Fibroblast of skin of left quadriceps (primary cell): ENCODE results near the gene GTF2A1.
A peak's percentile ranks its signal among the peaks of the same experiment; 100 is the strongest.
"Not testable (repeated sequence)": the region's sequence is repeated elsewhere in the genome, so short reads cannot be mapped to it uniquely, and the experiment has no call there.

Experiments used
- DNase-seq, 2 experiments: peaks; one replicate each; pipeline ENCODE4 v3.0.0-alpha.2; 2013; ENCODE audit warnings: low read depth in 2 of 2

Gene GTF2A1

GRCh38 chr14:81231540-81231939, 10.8 kb upstream of the GTF2A1 start:
- DNase-seq: no peak

DNA sequence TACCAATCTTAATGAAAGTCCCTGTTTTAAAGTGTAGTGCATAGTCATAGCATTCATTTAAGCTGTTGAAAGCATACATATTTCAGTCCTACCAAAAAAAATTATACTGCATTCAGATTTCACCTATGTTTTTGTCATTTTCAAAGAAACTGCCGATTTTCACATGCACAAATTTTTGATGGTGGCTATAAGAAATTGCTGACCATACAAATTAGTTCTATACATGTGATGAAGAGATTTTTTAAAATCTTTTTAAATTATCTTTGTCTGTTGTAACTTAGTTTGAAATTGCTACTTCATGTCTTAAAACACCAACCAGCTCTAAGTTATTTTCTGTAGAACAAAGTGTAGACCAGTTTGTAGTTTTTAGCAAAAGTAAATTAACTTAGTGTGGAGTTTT, 3.5 kb upstream of the GTF2A1 start:
- no peak for DNase-seq

- DNase-seq: not testable (repeated sequence)
Measured at GRCh38 chr14:81223788-81224187, 3.0 kb upstream of the GTF2A1 start.

DNA sequence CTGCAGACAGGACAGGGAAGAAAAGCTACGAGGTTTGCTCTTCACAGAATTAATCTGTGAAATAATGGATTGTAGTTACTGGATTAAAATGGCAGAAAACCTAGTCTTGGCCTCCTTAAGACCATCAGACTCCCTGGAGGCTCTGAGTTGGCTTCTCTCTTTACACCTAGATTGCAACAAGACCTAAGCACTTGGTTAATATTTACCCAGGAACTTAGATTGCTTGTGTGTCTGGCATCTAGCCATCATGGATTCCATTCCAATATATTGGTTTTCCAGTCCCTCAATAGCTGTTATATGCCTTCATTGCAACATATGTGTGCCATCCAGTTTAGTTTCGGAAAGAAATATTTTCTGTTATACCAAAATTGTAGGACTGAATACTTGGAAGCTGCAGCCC, 1.9 kb upstream of the GTF2A1 start:
- DNase-seq: no peak

GRCh38 chr14:81222126-81222525, 1.4 kb upstream of the GTF2A1 start:
- no peak for DNase-seq

DNA sequence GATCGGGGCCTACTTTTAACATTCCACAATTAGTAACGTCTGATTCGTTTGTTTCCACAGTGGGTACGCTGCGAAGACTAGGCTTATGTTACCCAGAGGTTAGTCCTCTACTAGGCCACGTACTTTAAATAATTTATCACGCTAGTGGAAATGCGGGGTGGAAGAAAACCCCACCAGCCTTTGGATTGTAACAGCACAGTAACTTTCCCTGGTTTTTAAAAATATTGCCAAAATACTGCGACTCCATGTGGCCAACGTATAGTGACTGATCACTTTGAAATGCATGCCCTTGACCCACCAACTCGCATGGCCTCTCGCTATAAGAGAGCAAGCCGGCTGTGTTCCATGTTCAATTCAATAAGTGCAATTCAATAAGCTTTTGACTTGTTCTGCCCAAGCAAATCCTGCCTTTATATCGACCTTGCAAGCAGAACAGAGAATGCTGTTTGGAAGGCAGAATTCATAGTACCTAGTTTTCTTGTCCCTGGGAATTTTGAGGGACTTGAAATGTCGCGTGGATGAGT, 882 bp upstream of the GTF2A1 start:
- peak in 1 of 2 experiments; percentile 0 for DNase-seq

DNA sequence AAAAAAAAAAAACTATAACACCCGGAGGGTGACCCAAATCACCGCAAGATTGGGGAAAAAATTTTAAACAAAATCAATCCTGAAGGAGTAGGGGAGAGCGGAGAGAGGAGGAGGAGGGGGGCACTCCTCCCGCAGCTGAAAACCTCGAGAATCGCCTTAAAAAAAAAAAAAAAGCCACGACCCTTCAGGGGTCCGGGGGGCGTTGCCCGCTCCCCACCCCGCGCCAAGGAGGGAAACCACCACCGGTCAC, 254 bp downstream of the GTF2A1 start:
- no peak for DNase-seq

GRCh38 chr14:81219759-81220579, 790 bp downstream of the GTF2A1 start:
- DNase-seq: peak in 1 of 2 experiments; percentile 1

- peak; percentile 97 for DNase-seq
Measured at GRCh38 chr14:81219210-81219758, 1.5 kb downstream of the GTF2A1 start.

- DNase-seq: no peak
Measured at GRCh38 chr14:81211844-81212243, 8.9 kb downstream of the GTF2A1 start.

GRCh38 chr14:81209167-81209836, 11.5 kb downstream of the GTF2A1 start:
- no peak for DNase-seq

GRCh38 chr14:81208489-81208888, 12.3 kb downstream of the GTF2A1 start:
- no peak for DNase-seq

GRCh38 chr14:81206115-81206514, 14.6 kb downstream of the GTF2A1 start:
- DNase-seq: no peak

DNA sequence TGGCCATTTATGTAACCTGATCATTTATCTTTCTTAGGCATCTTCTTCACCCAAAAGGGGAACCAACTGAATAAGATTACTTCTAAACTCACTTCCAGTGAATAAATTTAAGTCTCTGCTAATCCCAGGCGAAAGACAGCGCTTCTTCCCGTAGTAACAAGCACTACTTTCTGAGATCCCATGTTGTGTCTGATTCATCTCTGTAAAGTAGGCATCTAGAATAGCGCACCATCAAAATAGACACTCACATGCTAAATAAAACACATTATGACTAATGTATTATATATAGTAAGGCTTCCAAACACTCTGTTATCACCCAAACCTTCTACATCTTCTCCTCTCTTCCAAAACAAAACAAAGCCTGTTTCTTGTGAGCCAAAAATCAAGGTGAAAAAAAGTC, 15.1 kb downstream of the GTF2A1 start:
- DNase-seq: no peak

- DNase-seq: no peak
Measured at GRCh38 chr14:81200054-81200453, 20.7 kb downstream of the GTF2A1 start.

GRCh38 chr14:81199084-81199483, 21.7 kb downstream of the GTF2A1 start:
- DNase-seq: no peak

DNA sequence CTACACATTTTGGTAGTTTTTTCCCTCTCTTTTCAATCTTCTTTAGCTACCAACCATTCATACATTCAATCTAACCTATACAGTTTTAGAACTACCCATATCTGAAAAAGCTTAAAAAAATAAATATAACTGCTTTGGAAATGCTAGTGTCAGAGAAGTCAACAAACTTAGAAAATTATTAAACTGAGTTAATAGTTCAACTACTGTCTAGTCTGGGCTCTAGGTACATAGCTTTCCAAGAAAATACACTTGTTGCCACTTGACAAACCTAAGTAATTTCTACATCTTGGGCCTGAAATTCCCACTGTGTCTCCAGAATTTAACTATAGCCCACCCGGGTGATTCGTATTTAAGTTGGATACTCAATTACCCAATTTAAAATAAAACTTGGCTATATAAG, 22.1 kb downstream of the GTF2A1 start:
- no peak for DNase-seq

DNA sequence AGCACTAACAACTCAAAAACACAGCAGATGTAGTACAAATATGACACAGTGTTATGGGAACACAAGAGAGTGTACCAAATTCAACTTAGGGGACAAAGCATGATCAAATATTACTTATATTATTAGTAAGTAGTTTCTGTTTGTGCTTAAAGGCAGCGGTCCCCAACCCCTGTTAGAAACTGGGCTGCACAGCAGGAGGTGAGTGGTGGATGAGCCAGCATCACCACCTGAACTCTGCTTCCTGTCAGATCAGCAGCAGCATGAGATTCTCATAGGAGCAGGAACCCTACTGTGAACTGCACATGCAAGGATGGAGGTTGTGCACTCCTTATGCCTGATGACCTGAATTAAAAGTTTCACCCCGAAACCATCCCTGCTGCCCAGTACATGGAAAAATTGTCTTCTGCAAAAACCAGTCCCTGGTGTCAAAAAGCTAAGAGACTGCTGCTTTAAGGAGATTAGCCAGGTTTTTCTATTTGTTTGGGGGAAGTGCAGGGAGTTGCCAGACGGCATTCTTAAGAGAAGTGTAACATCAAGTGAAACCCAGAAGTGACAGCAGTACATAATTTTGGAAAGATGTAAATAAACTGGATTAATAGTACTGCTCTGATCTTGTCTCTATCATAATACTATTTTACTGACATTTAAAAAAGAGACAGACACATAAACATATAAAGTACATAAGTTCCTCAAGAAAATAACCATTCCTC, 26.7 kb downstream of the GTF2A1 start:
- DNase-seq: no peak

DNA sequence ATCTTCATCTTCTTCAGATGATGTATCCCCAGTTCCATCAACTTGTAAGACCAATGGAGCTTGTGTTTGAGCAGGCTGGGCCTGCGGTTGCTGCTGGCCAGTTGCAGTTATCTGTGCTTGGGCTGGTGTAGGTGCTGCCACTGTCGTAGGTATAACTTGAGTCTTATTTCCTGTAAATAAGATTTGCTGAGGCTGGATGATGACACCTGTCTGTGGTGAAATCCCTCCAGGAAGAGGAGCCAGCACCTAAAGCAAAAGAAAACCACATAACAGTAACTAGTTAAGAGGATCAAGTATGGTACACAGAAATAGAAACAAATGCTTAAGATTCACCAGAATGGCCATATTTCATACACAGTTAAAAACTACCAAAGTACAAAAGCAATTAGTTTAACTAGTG, 28.2 kb downstream of the GTF2A1 start:
- DNase-seq: no peak

DNA sequence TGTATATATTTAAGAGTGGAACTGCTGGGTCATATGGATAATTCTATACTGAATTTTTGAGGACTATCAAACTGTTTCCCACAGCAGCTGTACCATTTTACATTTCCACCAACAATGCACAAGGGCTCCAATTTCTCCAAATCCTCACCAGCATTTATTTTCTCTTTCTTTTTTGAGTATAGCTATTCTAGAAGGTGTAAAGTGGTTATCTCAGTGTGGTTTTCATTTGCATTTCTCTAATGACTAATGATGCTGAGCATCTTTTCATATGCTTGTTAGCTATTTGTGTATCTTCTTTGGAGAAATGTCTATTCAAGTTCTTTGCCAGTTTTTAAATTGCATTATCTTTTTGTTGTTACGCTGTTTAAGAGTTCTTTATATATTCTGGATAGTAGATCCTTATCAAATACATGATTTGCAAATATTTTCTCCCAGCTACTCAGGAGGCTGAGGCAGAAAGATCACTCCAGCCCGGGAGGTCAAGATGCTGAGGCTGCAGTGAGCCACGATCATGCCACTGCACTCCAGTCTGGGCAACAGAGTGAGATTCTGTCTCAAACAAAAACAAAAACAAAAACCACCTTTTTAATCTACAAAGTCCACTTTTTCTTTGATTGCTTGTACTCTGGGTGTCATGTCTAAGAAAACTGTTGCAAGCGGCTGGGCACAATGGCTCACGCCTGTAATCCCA, 32.8 kb downstream of the GTF2A1 start:
- no peak for DNase-seq

DNA sequence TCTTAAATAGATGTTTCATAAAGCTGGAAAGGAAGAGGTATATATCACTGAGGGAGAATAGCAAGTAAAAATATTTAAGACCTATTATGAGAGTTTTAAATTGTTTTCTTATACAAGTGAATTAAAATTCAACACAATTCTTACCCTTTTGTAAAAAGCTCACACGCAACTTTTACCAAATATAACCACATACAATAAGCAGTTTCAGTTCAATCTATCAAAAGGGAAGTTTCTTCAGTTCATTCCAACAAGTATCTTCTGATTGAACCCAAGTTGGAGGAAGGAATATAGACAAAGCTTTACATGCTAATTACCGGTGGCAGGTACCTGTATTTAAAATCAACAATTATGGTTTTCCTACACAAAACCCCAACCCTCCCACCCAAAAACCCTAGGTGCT, 41.1 kb downstream of the GTF2A1 start:
- DNase-seq: no peak

GRCh38 chr14:81178063-81178462, 42.7 kb downstream of the GTF2A1 start:
- DNase-seq: no peak
